Spleen (tissue), 11 donors: ENCODE measurements around the gene SUCLG2. TPM values are rescaled to one million over a fixed set of nuclear protein-coding genes. Genes with fewer than 3 reads are reported as not detected.

Source experiments
- DNase-seq: peaks from one replicate; pipeline ENCODE4 v3.0.0-alpha.2; 2020
- H3K27ac ChIP-seq, 8 donors: fragments of 200-600 bp; sonication (generic) in 7 of 8; 1 replicate in 4 of 8; 2 replicates in 4 of 8; pipeline versions ENCODE4 v1.5.0 to v1.8.0; 2016 to 2021; ENCODE audit warnings: inconsistent platforms in 4 of 8, mild to moderate bottlenecking in 4 of 8, moderate library complexity in 1 of 8
- H3K27me3 ChIP-seq, 7 donors: fragments of 200-600 bp; sonication (generic) in 6 of 7; replicated peaks in 1 of 7; 1 replicate in 4 of 7; 2 replicates in 3 of 7; pipeline versions ENCODE4 v1.5.0 to v1.8.0; 2016 to 2021; ENCODE audit warnings: inconsistent platforms in 3 of 7, mild to moderate bottlenecking in 1 of 7
- H3K36me3 ChIP-seq, 6 donors: fragments of 200-600 bp; sonication (generic) in 5 of 6; 1 replicate in 4 of 6; 2 replicates in 2 of 6; pipeline versions ENCODE4 v1.5.0 to v1.8.0; 2016 to 2021; ENCODE audit warnings: inconsistent platforms in 2 of 6
- H3K4me1 ChIP-seq, 6 donors: fragments of 200-600 bp; sonication (generic) in 5 of 6; 1 replicate in 3 of 6; 2 replicates in 3 of 6; pipeline versions ENCODE4 v1.5.0 to v1.8.0; 2016 to 2021; ENCODE audit warnings: inconsistent platforms in 3 of 6
- H3K4me3 ChIP-seq, 8 donors: fragments of 200-600 bp; sonication (generic) in 7 of 8; 1 replicate in 4 of 8; 2 replicates in 4 of 8; pipeline versions ENCODE4 v1.5.0 to v1.8.0; 2016 to 2021; ENCODE audit warnings: inconsistent platforms in 4 of 8, mild to moderate bottlenecking in 4 of 8, moderate library complexity in 2 of 8
- H3K9me3 ChIP-seq, 8 donors: fragments of 200-600 bp; sonication (generic) in 7 of 8; 1 replicate in 4 of 8; 2 replicates in 4 of 8; pipeline versions ENCODE4 v1.5.0 to v1.8.0; 2016 to 2021; ENCODE audit warnings: inconsistent platforms in 4 of 8
- POLR2A ChIP-seq, 3 donors: fragments of 450-650 bp; IDR thresholded peaks; one replicate each; pipeline ENCODE4 v1.5.1; 2017; ENCODE audit warnings: antibody characterized with exemption in 3 of 3, mild to moderate bottlenecking in 1 of 3
- POLR2AphosphoS5 ChIP-seq, 3 donors: sonication (generic); formaldehyde crosslinking; IDR thresholded peaks; one replicate each; pipeline ENCODE4 v1.5.1; 2017; ENCODE audit warnings: antibody characterized with exemption in 3 of 3
- WGBS, 5 donors: extraction: QIAGEN DNeasy Blood & Tissue Kit in 3 of 5; methylation state at CpG; one replicate each; pipeline versions ENCODE4 v1.1.5 to v1.1.7; 2013 to 2018; 5-methylcytosine and 5-hydroxymethylcytosine counted together
- intact Hi-C: fragments of 100-400 bp; cut with DNase I; formaldehyde crosslinking; loops from one replicate; pipeline ENCODE4 v1.15.0; 2023; ENCODE audit warnings: low total_unique reads
- polyA plus RNA-seq, 3 donors: library from polyadenylated mRNA; stranded (reverse); fragments of 200-250 nt; gene quantifications; one replicate each; pipeline ENCODE4 v1.2.1, GENCODE V29; 2013
- total RNA-seq, 7 donors: library from RNA; depleted of rRNA in 3 of 7; stranded (reverse); fragments of >200 nt in 3 of 7; fragmentation: NEBNext Ultra II Directional in 4 of 7; extraction: Animal tissue kit (Norgen Biotek cat#: 25700) in 4 of 7; gene quantifications; one replicate each; pipeline versions ENCODE4 v1.1.0 to v1.2.1, GENCODE V29; 2016 to 2021
- TF ChIP-seq, protein P1 (sequence below), 11 experiments: fragments of 200-600 bp in 7 of 11; fragments of 450-650 bp in 4 of 11; sonication (generic) in 4 of 11; IDR thresholded peaks in 8 of 11; conservative IDR thresholded peaks in 3 of 11; 1 replicate in 7 of 11; 2 replicates in 4 of 11; pipeline versions ENCODE4 v1.4.0 to v1.8.0; 2016 to 2021; ENCODE audit warnings: antibody characterized with exemption in 11 of 11, inconsistent platforms in 4 of 11, mild to moderate bottlenecking in 1 of 11
- donor health status: healthy with polysubstance abuse.
- donor health status: DM: no; HTN: no; CAD: no; lungs with moderate emphysema.
- donor health status: DM: no; HTN: no; CAD: no.
- donor health status: Bipolar disorder and iron deficiency.
- donor health status: healthy.
- donor health status: DM: no; HTN: no; CAD: no.
- donor health status: DM: yes; HTN: yes; CAD: no.

The SUCLG2 gene
- total and polyA plus RNA-seq, 10 donors: 31.5 to 75.6 (median 55.2) TPM

GRCh38 chr3:67580430-67581000 is 73.9 kb downstream of the SUCLG2 start:
- Histone ChIP-seq H3K4me3 (no peak overlapping the region), H3K4me1 (peaks cover 0 to 9% (median 3%) of the 10 kb centered on the region in 6 donors), H3K9me3 (no peaks in the 10 kb centered on the region), H3K27ac (no peak overlapping the region), H3K27me3 (no peaks in the 10 kb centered on the region), H3K36me3 (peaks cover 0 to 33% (median 0%) of the 10 kb centered on the region in 6 donors)
- no peak for TF ChIP-seq POLR2AphosphoS5 (IDR thresholded peaks at IDR 0.05)
- TF ChIP-seq, protein P1, sequence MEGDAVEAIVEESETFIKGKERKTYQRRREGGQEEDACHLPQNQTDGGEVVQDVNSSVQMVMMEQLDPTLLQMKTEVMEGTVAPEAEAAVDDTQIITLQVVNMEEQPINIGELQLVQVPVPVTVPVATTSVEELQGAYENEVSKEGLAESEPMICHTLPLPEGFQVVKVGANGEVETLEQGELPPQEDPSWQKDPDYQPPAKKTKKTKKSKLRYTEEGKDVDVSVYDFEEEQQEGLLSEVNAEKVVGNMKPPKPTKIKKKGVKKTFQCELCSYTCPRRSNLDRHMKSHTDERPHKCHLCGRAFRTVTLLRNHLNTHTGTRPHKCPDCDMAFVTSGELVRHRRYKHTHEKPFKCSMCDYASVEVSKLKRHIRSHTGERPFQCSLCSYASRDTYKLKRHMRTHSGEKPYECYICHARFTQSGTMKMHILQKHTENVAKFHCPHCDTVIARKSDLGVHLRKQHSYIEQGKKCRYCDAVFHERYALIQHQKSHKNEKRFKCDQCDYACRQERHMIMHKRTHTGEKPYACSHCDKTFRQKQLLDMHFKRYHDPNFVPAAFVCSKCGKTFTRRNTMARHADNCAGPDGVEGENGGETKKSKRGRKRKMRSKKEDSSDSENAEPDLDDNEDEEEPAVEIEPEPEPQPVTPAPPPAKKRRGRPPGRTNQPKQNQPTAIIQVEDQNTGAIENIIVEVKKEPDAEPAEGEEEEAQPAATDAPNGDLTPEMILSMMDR (IDR thresholded peaks at IDR 0.05 in 8 of 11, conservative IDR thresholded peaks at IDR 0.05 in 3 of 11): no peak
- TF ChIP-seq POLR2A (IDR thresholded peaks at IDR 0.05): no peak
- WGBS, 5 donors: 80 to 87% (median 83%) methylated on average over 6 of the region's 6 CpGs
- DNase-seq: no peak
- intact Hi-C loops: no loop called here

DNA sequence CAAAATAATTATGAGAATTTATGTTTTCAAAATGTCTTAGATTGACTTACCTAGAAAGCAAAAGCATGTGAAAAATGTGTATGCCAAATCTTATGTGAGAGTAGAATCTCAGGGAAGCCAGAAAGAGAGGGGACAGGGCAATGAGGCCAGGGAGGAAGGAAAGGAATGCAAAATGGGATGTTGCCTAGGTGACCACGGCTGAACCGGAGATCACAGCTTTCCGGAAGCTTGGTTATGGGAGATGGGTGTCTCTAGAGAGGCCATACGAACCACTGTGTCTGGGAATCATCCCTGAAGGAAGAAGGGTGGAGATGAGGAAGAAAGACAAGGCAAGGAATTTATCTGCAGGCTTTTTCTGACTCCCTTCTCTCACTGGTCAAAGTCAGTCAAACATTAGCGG is 76.0 kb downstream of the SUCLG2 start:
- peaks cover 0 to 6% (median 3%) of the 10 kb centered on the region in 6 donors for H3K4me1 ChIP-seq
- 73 to 82% (median 80%) methylated on average over 5 of the region's 5 CpGs for WGBS, 5 donors
- H3K36me3 ChIP-seq: peaks cover 0 to 36% (median 0%) of the 10 kb centered on the region in 6 donors
- DNase-seq: no peak
- TF ChIP-seq POLR2A (IDR thresholded peaks at IDR 0.05): no peak
- TF ChIP-seq POLR2AphosphoS5 (IDR thresholded peaks at IDR 0.05): no peak
- TF ChIP-seq, protein P1 (IDR thresholded peaks at IDR 0.05 in 8 of 11, conservative IDR thresholded peaks at IDR 0.05 in 3 of 11): no peak
- H3K27me3 ChIP-seq: no peaks in the 10 kb centered on the region
- H3K9me3 ChIP-seq: peaks cover 0 to 11% (median 0%) of the 10 kb centered on the region in 8 donors
- H3K4me3 ChIP-seq: no peak overlapping the region
- intact Hi-C loops: no loop called here
- H3K27ac ChIP-seq: no peak overlapping the region

DNA sequence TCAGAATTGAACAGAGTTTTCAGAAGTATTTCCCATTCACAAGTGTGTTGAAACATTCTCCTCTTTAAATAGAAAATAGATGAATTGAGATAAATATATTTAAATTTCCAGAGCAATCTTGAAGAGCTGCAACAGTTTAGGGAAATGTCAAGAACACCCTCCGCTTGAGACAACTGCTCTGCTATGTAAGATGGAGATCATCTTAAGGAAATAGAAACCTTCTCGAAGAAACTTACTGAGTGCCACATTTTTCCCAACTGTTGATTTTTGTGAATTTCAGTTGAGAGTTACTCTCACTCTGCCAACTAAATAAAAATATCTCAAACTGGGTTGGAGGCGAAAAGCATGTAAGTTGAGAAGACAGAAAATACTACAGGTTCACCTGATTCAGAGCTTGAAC is 78.0 kb downstream of the SUCLG2 start:
- intact Hi-C loops: no loop called here
- peaks cover 0 to 50% (median 0%) of the 10 kb centered on the region in 6 donors for H3K36me3 ChIP-seq
- DNase-seq: no peak
- peaks cover 0 to 13% (median 2%) of the 10 kb centered on the region in 8 donors for H3K9me3 ChIP-seq
- peaks cover 0 to 6% (median 3%) of the 10 kb centered on the region in 6 donors for H3K4me1 ChIP-seq
- no peak overlapping the region for H3K27ac ChIP-seq
- WGBS, 5 donors: 87 to 98% (median 92%) methylated on average over 3 of the region's 3 CpGs
- H3K27me3 ChIP-seq: no peaks in the 10 kb centered on the region
- H3K4me3 ChIP-seq: no peak overlapping the region
- TF ChIP-seq, protein P1 (IDR thresholded peaks at IDR 0.05 in 8 of 11, conservative IDR thresholded peaks at IDR 0.05 in 3 of 11): no peak
- no peak for TF ChIP-seq POLR2A (IDR thresholded peaks at IDR 0.05)
- no peak for TF ChIP-seq POLR2AphosphoS5 (IDR thresholded peaks at IDR 0.05)

GRCh38 chr3:67569324-67569723 is 85.1 kb downstream of the SUCLG2 start:
- WGBS, 5 donors: 92 to 99% (median 97%) methylated on average over 3 of the region's 3 CpGs

More at GRCh38 chr3:67569324-67569723, 85.1 kb downstream of the SUCLG2 start:
- TF ChIP-seq POLR2A (IDR thresholded peaks at IDR 0.05) (no peak), POLR2AphosphoS5 (IDR thresholded peaks at IDR 0.05) (no peak)
- TF ChIP-seq, protein P1 (IDR thresholded peaks at IDR 0.05 in 8 of 11, conservative IDR thresholded peaks at IDR 0.05 in 3 of 11): no peak
- Histone ChIP-seq H3K27ac (no peak overlapping the region), H3K9me3 (peaks cover 0 to 28% (median 16%) of the 10 kb centered on the region in 8 donors), H3K4me1 (no peaks in the 10 kb centered on the region), H3K27me3 (no peaks in the 10 kb centered on the region), H3K36me3 (peaks cover 0 to 54% (median 0%) of the 10 kb centered on the region in 6 donors), H3K4me3 (no peak overlapping the region)
- peak; percentile 27 for DNase-seq
- intact Hi-C loops: no loop called here
